Naive B cell (primary cell): ENCODE data around the gene ZNRD2. TPM values are rescaled to one million over a fixed set of nuclear protein-coding genes. Genes with fewer than 3 reads are reported as not detected.
A peak's percentile ranks its signal among the peaks of the same experiment; 100 is the strongest.

Experiments used
- ATAC-seq, 2 donors: fragments of 150-1000 bp; cut with Tn5 transposase; 2 replicates each; pipeline ENCODE4 v1.10.0; 2021; ENCODE audit warnings: low read depth in 2 of 2, mild to moderate bottlenecking in 2 of 2, moderate library complexity in 2 of 2
- DNase-seq: peaks from one replicate; pipeline ENCODE4 v3.0.0; 2022
- H3K27ac Mint-ChIP-seq, 6 donors: one replicate each; pipeline ENCODE4 v1.8.0; 2020 to 2022; ENCODE audit warnings: mild to moderate bottlenecking in 6 of 6, mixed read lengths in 6 of 6, moderate library complexity in 5 of 6, inconsistent platforms in 2 of 6
- H3K27me3 Mint-ChIP-seq, 3 donors: one replicate each; pipeline ENCODE4 v1.8.0; 2021 to 2022; ENCODE audit warnings: mixed read lengths in 3 of 3, mild to moderate bottlenecking in 1 of 3
- H3K36me3 Mint-ChIP-seq, 2 donors: one replicate each; pipeline ENCODE4 v1.8.0; 2020 to 2022; ENCODE audit warnings: mixed read lengths in 2 of 2, inconsistent platforms in 1 of 2, mild to moderate bottlenecking in 1 of 2
- H3K4me1 Mint-ChIP-seq, 3 donors: one replicate each; pipeline ENCODE4 v1.8.0; 2020 to 2022; ENCODE audit warnings: mixed read lengths in 3 of 3, inconsistent platforms in 1 of 3, mild to moderate bottlenecking in 1 of 3, moderate library complexity in 1 of 3
- H3K4me3 Mint-ChIP-seq, 8 donors: one replicate each; pipeline ENCODE4 v1.8.0; 2020 to 2022; ENCODE audit warnings: mild to moderate bottlenecking in 8 of 8, mixed read lengths in 8 of 8, moderate library complexity in 8 of 8, inconsistent platforms in 2 of 8
- H3K9me3 Mint-ChIP-seq, 7 donors: one replicate each; pipeline ENCODE4 v1.8.0; 2020 to 2022; ENCODE audit warnings: mixed read lengths in 7 of 7, mild to moderate bottlenecking in 5 of 7, inconsistent platforms in 2 of 7, moderate library complexity in 1 of 7
- polyA plus RNA-seq, 6 donors: library from polyadenylated mRNA; unstranded; fragments of 300-500 nt; fragmentation: Illumina TruSeq; gene quantifications; one replicate each; pipeline ENCODE4 v1.2.3, GENCODE V29; 2021; ENCODE audit warnings: low read depth in 6 of 6

The ZNRD2 gene
- polyA plus RNA-seq, 6 donors from 2014 or later: 56.9 to 74.5 (median 69.8) TPM

DNA sequence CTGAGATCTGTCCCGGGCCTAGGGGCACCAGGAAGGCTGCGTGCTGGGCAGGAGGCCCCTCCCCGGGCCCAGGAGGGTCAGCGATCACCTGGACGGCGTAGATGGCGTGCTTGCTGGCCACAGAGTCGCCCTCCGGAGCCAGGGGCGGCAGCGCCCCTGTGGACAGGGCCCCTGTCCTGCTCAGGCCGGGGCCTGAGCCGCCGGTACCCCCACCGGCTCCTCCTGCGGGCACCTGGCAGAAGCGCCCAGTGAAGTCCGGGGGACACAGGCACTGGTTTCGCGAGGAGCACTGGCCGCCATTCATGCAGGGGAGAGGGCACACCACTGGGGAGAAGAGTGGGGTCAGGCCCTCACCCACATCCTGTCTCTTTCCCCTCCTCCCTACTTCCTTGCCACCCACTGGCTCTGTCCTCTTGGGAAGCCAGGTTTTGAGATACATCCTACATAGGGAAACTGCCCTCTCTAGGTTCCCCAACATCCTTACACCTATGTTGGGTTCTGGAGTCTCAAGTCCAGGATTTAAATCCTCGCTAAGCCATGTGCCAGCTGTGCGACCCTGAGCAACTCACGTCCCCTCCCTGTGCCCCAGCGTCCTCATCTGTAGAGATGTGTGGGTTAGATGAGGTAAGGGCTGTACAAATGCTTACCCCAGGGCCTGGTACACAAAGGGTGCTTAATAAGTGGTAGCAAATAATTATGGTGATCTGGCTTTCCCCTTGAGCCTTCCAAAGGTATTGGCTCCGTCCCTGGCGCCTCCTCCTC, 16.0 kb upstream of the ZNRD2 start:
- H3K27me3 Mint-ChIP-seq: no peaks in the 10 kb centered on the region
- DNase-seq: no peak
- no peaks in the 10 kb centered on the region for H3K36me3 Mint-ChIP-seq
- H3K9me3 Mint-ChIP-seq: peaks cover 0 to 1% (median 0%) of the 10 kb centered on the region in 7 donors
- peaks cover 41 to 56% (median 48%) of the 10 kb centered on the region in 3 donors for H3K4me1 Mint-ChIP-seq
- H3K27ac Mint-ChIP-seq: peak overlapping the region in 2 of 6 donors; percentile 70 to 78
- ATAC-seq: no peak
- H3K4me3 Mint-ChIP-seq: peak overlapping the region in 5 of 8 donors; percentile 29 to 84 (median 49)

- ATAC-seq: no peak
- Mint-ChIP-seq H3K36me3 (no peaks in the 10 kb centered on the region), H3K4me3 (peak overlapping the region in 5 of 8 donors; percentile 2 to 84 (median 63)), H3K27ac (peak overlapping the region in 2 of 6 donors; percentile 74 to 78), H3K4me1 (peaks cover 41 to 57% (median 49%) of the 10 kb centered on the region in 3 donors), H3K27me3 (no peaks in the 10 kb centered on the region), H3K9me3 (peaks cover 0 to 1% (median 0%) of the 10 kb centered on the region in 7 donors)
- no peak for DNase-seq
Measured at GRCh38 chr11:65554842-65555430, 15.3 kb upstream of the ZNRD2 start.

- Mint-ChIP-seq H3K4me1 (peaks cover 46 to 66% (median 57%) of the 10 kb centered on the region in 3 donors), H3K27ac (peak overlapping the region in 3 of 6 donors; percentile 12 to 74 (median 26)), H3K9me3 (peaks cover 0 to 1% (median 0%) of the 10 kb centered on the region in 7 donors), H3K27me3 (no peaks in the 10 kb centered on the region), H3K36me3 (no peaks in the 10 kb centered on the region), H3K4me3 (peak overlapping the region in 7 of 8 donors; percentile 0 to 84 (median 66))
- ATAC-seq (no peak), DNase-seq (no peak)
Measured at GRCh38 chr11:65555693-65556231, 14.5 kb upstream of the ZNRD2 start.

DNA sequence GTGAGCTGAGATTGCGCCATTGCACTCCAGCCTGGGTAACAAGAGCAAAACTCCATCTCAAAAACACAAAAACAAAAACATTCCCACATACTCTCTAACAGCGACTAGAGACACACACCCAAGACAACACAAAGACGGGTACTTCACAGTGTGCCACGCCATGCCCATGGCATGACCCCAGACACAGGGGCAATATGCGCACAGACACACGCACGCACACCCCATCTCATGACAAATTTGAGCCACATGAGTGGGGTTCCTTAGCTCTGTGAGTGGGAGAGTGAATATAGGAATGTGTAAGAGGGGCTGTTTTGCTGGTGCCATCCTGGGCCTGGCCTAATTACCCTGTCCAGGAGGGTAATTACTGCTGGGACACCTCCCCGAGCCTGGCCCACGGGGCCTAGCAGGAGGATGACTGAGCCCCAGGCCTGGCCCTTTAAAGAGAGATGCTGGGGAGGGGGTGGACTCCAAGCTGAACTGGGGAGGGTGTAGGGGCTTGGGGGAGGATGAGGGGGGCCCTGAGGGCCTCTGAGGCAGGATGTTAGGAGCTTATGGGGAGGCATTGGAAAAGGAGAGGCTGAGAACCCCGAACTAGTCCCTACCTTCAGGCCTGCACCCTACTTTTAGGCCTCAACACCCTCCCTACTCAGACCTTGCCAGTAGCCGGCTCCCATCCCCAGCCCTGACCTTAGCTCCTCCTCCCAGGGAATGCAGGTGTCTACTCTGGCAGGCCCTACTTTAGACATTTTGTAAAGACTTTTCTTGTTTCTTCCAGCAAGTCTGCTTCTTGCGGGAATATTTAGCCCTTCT, 13.6 kb upstream of the ZNRD2 start:
- H3K4me1 Mint-ChIP-seq: peaks cover 41 to 60% (median 52%) of the 10 kb centered on the region in 3 donors
- H3K36me3 Mint-ChIP-seq: no peaks in the 10 kb centered on the region
- peak overlapping the region; percentile 74 to 90 (median 84) for H3K4me3 Mint-ChIP-seq
- peak overlapping the region in 5 of 6 donors; percentile 20 to 75 (median 41) for H3K27ac Mint-ChIP-seq
- peaks cover 0 to 1% (median 0%) of the 10 kb centered on the region in 7 donors for H3K9me3 Mint-ChIP-seq
- DNase-seq: no peak
- H3K27me3 Mint-ChIP-seq: no peaks in the 10 kb centered on the region
- no peak for ATAC-seq

DNA sequence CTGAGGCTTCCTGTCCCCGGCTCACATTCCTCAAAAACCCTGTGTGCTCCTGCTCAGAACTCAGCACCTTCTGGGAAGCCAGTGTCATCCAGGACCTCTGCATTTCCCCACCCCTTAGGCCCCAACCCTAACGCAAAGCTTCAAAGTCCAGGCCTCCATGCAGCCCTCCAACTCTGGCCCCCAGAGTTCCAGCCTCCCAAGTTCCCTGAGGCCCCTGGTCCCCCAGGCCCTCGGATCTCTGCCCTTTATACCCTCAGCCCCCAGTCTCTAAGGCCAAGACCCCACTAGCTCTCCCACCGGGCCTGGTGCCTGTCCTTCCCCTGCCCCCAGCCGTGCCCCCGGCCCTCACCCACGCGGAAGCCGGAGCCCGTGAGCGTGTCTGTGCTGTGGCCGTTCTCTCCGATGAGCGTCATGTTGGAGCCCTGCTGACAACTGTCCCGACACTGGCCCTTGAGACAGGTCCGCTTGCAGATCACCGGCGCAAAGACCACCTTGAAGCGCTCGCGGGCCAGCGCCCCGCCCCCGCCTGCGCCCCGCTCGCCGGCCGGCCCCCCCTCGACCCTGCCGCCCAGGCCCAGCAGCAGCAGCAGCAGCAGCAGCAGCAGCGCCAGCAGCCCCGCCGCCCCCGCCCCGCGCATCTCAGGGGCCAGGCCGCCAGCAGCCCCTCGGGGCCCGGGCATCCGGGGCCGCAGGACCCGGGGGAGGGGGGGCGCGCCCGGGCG, 12.8 kb upstream of the ZNRD2 start:
- Mint-ChIP-seq H3K9me3 (peaks cover 0 to under 1% (median 0%) of the 10 kb centered on the region in 7 donors), H3K36me3 (no peaks in the 10 kb centered on the region), H3K27me3 (no peaks in the 10 kb centered on the region), H3K27ac (peak overlapping the region in 3 of 6 donors; percentile 20 to 75 (median 73)), H3K4me3 (peak overlapping the region; percentile 74 to 90 (median 84)), H3K4me1 (peaks cover 38 to 53% (median 49%) of the 10 kb centered on the region in 3 donors)
- DNase-seq (no peak), ATAC-seq (peak; percentile 17 to 21)

- DNase-seq (no peak), ATAC-seq (peak; percentile 52 to 54)
- Mint-ChIP-seq H3K4me3 (peak within 1 kb of the TSS; percentile 76 to 90 (median 84)), H3K27ac (peak within 1 kb of the TSS in 4 of 6 donors; percentile 59 to 75 (median 66)), H3K4me1 (peaks cover 31 to 49% (median 41%) of the 10 kb centered on the region in 3 donors), H3K9me3 (no peaks in the 10 kb centered on the region), H3K36me3 (no peaks in the 10 kb centered on the region), H3K27me3 (no peaks in the 10 kb centered on the region)
Measured at GRCh38 chr11:65558002-65558929, 12.0 kb upstream of the ZNRD2 start, which contains the start of gene LTBP3. LTBP3 (minus strand) TSS chr11:65558359; CDS start chr11:65557959, 400 bp downstream.

DNA sequence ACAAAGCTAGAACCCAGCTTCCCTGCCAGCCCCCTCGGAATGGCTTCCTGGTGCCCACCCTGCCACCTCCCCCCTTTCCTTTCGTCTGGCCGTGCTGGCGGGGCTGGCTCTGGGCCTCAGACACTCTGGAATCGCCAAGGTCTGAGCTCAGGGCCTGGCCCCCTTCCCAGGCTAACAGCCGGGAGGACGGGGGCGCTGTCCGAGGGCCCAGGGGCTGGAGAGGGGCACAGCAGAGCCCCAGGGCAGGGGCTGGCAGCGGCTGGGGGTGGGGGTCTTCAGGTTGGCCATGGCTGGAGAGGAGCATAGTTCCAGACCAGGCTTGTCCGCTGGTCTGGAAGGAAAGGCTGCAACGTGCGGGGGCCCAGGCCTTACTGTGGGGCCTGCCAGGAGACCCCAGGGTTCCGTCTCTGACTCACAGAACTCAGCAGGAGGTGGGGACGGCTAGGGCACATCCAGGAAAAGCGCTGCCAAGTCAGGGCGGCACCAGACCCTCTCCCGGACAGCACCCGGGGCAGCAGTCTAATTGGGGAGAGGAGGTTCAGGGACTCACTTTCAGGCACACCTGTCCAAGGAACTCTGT, 11.3 kb upstream of the ZNRD2 start:
- Mint-ChIP-seq H3K4me1 (peaks cover 31 to 49% (median 41%) of the 10 kb centered on the region in 3 donors), H3K27me3 (no peaks in the 10 kb centered on the region)

DNA sequence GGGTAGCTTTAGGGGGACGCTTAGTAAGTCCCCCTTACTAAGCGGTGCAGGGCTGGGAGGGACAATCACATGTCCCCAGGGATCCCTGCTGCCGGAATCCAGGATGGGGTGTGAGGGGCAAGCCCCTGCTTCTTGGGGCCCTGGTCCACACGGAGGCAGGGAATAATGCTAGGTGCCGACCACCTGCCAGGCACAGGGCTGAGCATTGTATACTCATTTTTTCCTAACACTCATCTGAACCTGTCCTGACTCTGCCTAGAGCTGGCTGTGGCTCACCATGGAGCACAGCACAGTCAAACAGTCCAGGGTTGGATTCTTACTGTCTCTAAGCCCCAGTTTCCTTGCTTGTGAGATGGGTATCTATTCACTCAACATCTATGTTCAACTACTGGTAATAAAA, 10.7 kb upstream of the ZNRD2 start:
- no peaks in the 10 kb centered on the region for H3K27me3 Mint-ChIP-seq
- no peak for DNase-seq
- H3K27ac Mint-ChIP-seq: peak overlapping the region in 3 of 6 donors; percentile 26 to 54 (median 41)
- H3K4me3 Mint-ChIP-seq: peak overlapping the region in 6 of 8 donors; percentile 45 to 76 (median 68)
- no peak for ATAC-seq
- peaks cover 28 to 45% (median 38%) of the 10 kb centered on the region in 3 donors for H3K4me1 Mint-ChIP-seq
- no peaks in the 10 kb centered on the region for H3K9me3 Mint-ChIP-seq
- H3K36me3 Mint-ChIP-seq: no peaks in the 10 kb centered on the region

More for the DNA sequence above, 11.3 kb upstream of the ZNRD2 start:
- ATAC-seq (no peak), DNase-seq (no peak)
- H3K9me3 Mint-ChIP-seq: no peaks in the 10 kb centered on the region
- H3K27ac Mint-ChIP-seq: peak overlapping the region in 4 of 6 donors; percentile 26 to 60 (median 52)
- H3K4me3 Mint-ChIP-seq: peak overlapping the region in 7 of 8 donors; percentile 26 to 86 (median 72)
- H3K36me3 Mint-ChIP-seq: no peaks in the 10 kb centered on the region

- Mint-ChIP-seq H3K27me3 (no peaks in the 10 kb centered on the region), H3K4me1 (peaks cover 23 to 40% (median 37%) of the 10 kb centered on the region in 3 donors), H3K36me3 (no peaks in the 10 kb centered on the region), H3K9me3 (no peaks in the 10 kb centered on the region), H3K4me3 (peak overlapping the region in 3 of 8 donors; percentile 53 to 72 (median 66)), H3K27ac (peak overlapping the region in 4 of 6 donors; percentile 71 to 80 (median 76))
- DNase-seq (no peak), ATAC-seq (no peak)
Measured at GRCh38 chr11:65559951-65560537, 10.2 kb upstream of the ZNRD2 start.

GRCh38 chr11:65560555-65561418, 9.5 kb upstream of the ZNRD2 start:
- no peak for ATAC-seq
- Mint-ChIP-seq H3K36me3 (no peaks in the 10 kb centered on the region), H3K27me3 (no peaks in the 10 kb centered on the region), H3K4me1 (peaks cover 24 to 42% (median 36%) of the 10 kb centered on the region in 3 donors), H3K4me3 (peak overlapping the region in 3 of 8 donors; percentile 25 to 72 (median 66)), H3K9me3 (no peaks in the 10 kb centered on the region), H3K27ac (peak overlapping the region in 4 of 6 donors; percentile 69 to 80 (median 73))
- no peak for DNase-seq
